Lung (tissue), 12 donors: ENCODE measurements around the gene HS1BP3. TPM values are rescaled to one million over a fixed set of nuclear protein-coding genes. Genes with fewer than 3 reads are reported as not detected.
A peak's percentile ranks its signal among the peaks of the same experiment; 100 is the strongest.

ENCODE experiments used
- ATAC-seq: fragments of 200-7000 bp; cut with Tn5 transposase; one replicate; pipeline ENCODE4 v1.9.1; 2020; ENCODE audit warnings: moderate number of reproducible peaks; ENCODE audit not compliant: insufficient read depth, low FRiP score
- DNase-seq, 3 donors: peaks; one replicate each; pipeline ENCODE4 v3.0.0-alpha.2; 2013 to 2017
- H3K27ac ChIP-seq, 2 donors: one replicate each; pipeline ENCODE4 v1.5.1; 2013; ENCODE audit warnings: mild to moderate bottlenecking in 2 of 2, moderate library complexity in 2 of 2, control low read depth in 1 of 2, inconsistent platforms in 1 of 2, low read depth in 1 of 2, low read length in 1 of 2
- H3K27me3 ChIP-seq, 3 donors: one replicate each; pipeline ENCODE4 v1.5.1; 2013; ENCODE audit warnings: low read length in 2 of 3; ENCODE audit not compliant: control insufficient read depth in 3 of 3, insufficient read depth in 3 of 3
- H3K36me3 ChIP-seq, 4 donors: one replicate each; pipeline ENCODE4 v1.5.1; 2013; ENCODE audit warnings: low read length in 4 of 4, mild to moderate bottlenecking in 1 of 4, moderate library complexity in 1 of 4; ENCODE audit not compliant: control insufficient read depth in 4 of 4, insufficient read depth in 4 of 4
- H3K4me1 ChIP-seq, 5 donors: one replicate each; pipeline ENCODE4 v1.5.1; 2013; ENCODE audit warnings: low read length in 5 of 5, mild to moderate bottlenecking in 2 of 5, moderate library complexity in 1 of 5; ENCODE audit not compliant: control insufficient read depth in 5 of 5, insufficient read depth in 5 of 5
- H3K4me3 ChIP-seq: one replicate; pipeline ENCODE4 v1.5.1; 2013; ENCODE audit warnings: mild to moderate bottlenecking, control low read depth, moderate library complexity
- H3K9ac ChIP-seq, 2 donors: one replicate each; pipeline ENCODE4 v1.5.1; 2013; ENCODE audit warnings: low read length in 2 of 2, control low read depth in 1 of 2; ENCODE audit not compliant: insufficient read depth in 1 of 2
- H3K9me3 ChIP-seq, 4 donors: one replicate each; pipeline ENCODE4 v1.5.1; 2013; ENCODE audit warnings: low read length in 3 of 4, mild to moderate bottlenecking in 1 of 4, moderate library complexity in 1 of 4; ENCODE audit not compliant: control insufficient read depth in 4 of 4, insufficient read depth in 3 of 4
- WGBS, 2 donors: extraction: QIAGEN DNeasy Blood & Tissue Kit; methylation state at CpG; one replicate each; pipeline ENCODE4 v1.1.7; 2013; 5-methylcytosine and 5-hydroxymethylcytosine counted together
- polyA plus RNA-seq, 2 donors: library from polyadenylated mRNA; stranded (reverse); fragments of 200-250 nt; gene quantifications; one replicate each; pipeline ENCODE4 v1.2.1, GENCODE V29; 2013
- total RNA-seq, 2 donors: library from RNA; depleted of rRNA in 1 of 2; stranded (reverse); fragments of >200 nt in 1 of 2; gene quantifications; one replicate each; pipeline ENCODE4 v1.2.1, GENCODE V29; 2014 to 2021
- TF ChIP-seq, protein P1 (sequence below): IDR thresholded peaks from 2 replicates; pipeline ENCODE4 v1.5.1; 2012; ENCODE audit warnings: mild to moderate bottlenecking; ENCODE audit errors: control extremely low read depth, extremely low read depth
- donor health status: control.
- donor health status: control.
- donor health status: Bipolar disorder and iron deficiency.
- donor health status: healthy.
- donor health status: DM: yes; HTN: yes; CAD: no.

HS1BP3 gene
- total and polyA plus RNA-seq, 4 donors: 25.4 to 41.4 (median 33.4) TPM

DNA sequence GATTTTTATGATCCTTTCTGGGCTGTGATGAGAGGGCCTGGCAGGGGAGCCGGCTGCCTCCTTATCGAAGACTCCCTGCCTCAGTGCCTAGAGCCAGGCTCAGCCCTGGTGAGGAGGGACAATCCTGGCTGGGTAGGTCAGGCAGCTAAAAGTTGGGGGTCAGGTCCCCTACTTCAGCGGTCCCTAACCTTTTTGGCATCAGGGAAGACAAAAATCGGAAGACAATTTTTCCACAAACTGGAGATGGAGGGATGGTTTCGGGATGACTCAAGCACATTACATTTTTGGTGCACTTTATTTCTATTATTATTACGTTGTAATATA lies 53.1 kb downstream of the HS1BP3 start:
- Histone ChIP-seq H3K36me3 (no peaks in the 10 kb centered on the region), H3K4me3 (no peak overlapping the region), H3K9me3 (no peaks in the 10 kb centered on the region), H3K4me1 (peaks cover 7 to 45% (median 10%) of the 10 kb centered on the region in 5 donors), H3K27me3 (no peaks in the 10 kb centered on the region), H3K27ac (peak overlapping the region; percentile 68 to 84), H3K9ac (no peak overlapping the region)
- ATAC-seq: no peak
- TF ChIP-seq, protein P1, sequence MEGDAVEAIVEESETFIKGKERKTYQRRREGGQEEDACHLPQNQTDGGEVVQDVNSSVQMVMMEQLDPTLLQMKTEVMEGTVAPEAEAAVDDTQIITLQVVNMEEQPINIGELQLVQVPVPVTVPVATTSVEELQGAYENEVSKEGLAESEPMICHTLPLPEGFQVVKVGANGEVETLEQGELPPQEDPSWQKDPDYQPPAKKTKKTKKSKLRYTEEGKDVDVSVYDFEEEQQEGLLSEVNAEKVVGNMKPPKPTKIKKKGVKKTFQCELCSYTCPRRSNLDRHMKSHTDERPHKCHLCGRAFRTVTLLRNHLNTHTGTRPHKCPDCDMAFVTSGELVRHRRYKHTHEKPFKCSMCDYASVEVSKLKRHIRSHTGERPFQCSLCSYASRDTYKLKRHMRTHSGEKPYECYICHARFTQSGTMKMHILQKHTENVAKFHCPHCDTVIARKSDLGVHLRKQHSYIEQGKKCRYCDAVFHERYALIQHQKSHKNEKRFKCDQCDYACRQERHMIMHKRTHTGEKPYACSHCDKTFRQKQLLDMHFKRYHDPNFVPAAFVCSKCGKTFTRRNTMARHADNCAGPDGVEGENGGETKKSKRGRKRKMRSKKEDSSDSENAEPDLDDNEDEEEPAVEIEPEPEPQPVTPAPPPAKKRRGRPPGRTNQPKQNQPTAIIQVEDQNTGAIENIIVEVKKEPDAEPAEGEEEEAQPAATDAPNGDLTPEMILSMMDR: no peak
- no peak for DNase-seq
- 91 to 92% methylated on average over 6 of the region's 6 CpGs for WGBS, 2 donors

- peaks cover 8 to 45% (median 10%) of the 10 kb centered on the region in 5 donors for H3K4me1 ChIP-seq
- no peaks in the 10 kb centered on the region for H3K9me3 ChIP-seq
- DNase-seq (peak in 2 of 3 donors; percentile 50 to 74), ATAC-seq (peak; percentile 48)
- H3K27ac ChIP-seq: peak overlapping the region; percentile 68 to 84
- H3K4me3 ChIP-seq: no peak overlapping the region
- H3K36me3 ChIP-seq: no peaks in the 10 kb centered on the region
- TF ChIP-seq, protein P1: no peak
- H3K27me3 ChIP-seq: no peaks in the 10 kb centered on the region
- WGBS, 2 donors: 60 to 64% methylated on average over 9 of the region's 9 CpGs
- no peak overlapping the region for H3K9ac ChIP-seq
Observed at GRCh38 chr2:20596973-20597859, 53.7 kb downstream of the HS1BP3 start.

GRCh38 chr2:20596193-20596972 lies 54.5 kb downstream of the HS1BP3 start:
- no peak for DNase-seq
- no peak overlapping the region for H3K4me3 ChIP-seq
- WGBS, 2 donors: 85 to 87% methylated on average over 4 of the region's 4 CpGs
- peak overlapping the region; percentile 38 to 82 for H3K27ac ChIP-seq
- no peak for ATAC-seq
- H3K9me3 ChIP-seq: no peaks in the 10 kb centered on the region
- H3K4me1 ChIP-seq: peaks cover 8 to 45% (median 10%) of the 10 kb centered on the region in 5 donors
- no peaks in the 10 kb centered on the region for H3K36me3 ChIP-seq
- TF ChIP-seq, protein P1: no peak
- no peaks in the 10 kb centered on the region for H3K27me3 ChIP-seq
- H3K9ac ChIP-seq: no peak overlapping the region
